Measurements from ENCODE around the gene THSD7A.
"Not testable (repeated sequence)": the region's sequence is repeated elsewhere in the genome, so short reads cannot be mapped to it uniquely, and the experiment has no call there.

The THSD7A gene

GRCh38 chr7:11457419-11457818 lies 374.6 kb downstream of the THSD7A start:
- DNase-seq (ENCODE audit: low read depth) = no peak

GRCh38 chr7:11456574-11456973 lies 375.4 kb downstream of the THSD7A start:
- DNase-seq (ENCODE audit: low read depth) = no peak

GRCh38 chr7:11452476-11452875 lies 379.5 kb downstream of the THSD7A start:
- no peak for DNase-seq (ENCODE audit: low read depth)

GRCh38 chr7:11450281-11450680 lies 381.7 kb downstream of the THSD7A start:
- no peak for DNase-seq (ENCODE audit: low read depth)

- no peak for DNase-seq (ENCODE audit: low read depth)
Observed at GRCh38 chr7:11449316-11449715, 382.7 kb downstream of the THSD7A start.

- no peak for DNase-seq (ENCODE audit: low read depth)
Observed at GRCh38 chr7:11448323-11448722, 383.7 kb downstream of the THSD7A start.

GRCh38 chr7:11447106-11447505 lies 384.9 kb downstream of the THSD7A start:
- no peak for DNase-seq (ENCODE audit: low read depth)

- not testable (repeated sequence) for DNase-seq (ENCODE audit: low read depth)
Observed at GRCh38 chr7:11443934-11444333, 388.1 kb downstream of the THSD7A start.

- no peak for DNase-seq (ENCODE audit: low read depth)
Observed at GRCh38 chr7:11437994-11438393, 394.0 kb downstream of the THSD7A start.

GRCh38 chr7:11436773-11437524 lies 395.0 kb downstream of the THSD7A start:
- DNase-seq (ENCODE audit: low read depth) = no peak

GRCh38 chr7:11436316-11436715 lies 395.7 kb downstream of the THSD7A start:
- DNase-seq (ENCODE audit: low read depth) = no peak

- no peak for DNase-seq (ENCODE audit: low read depth)
Observed at GRCh38 chr7:11434366-11434765, 397.6 kb downstream of the THSD7A start.

GRCh38 chr7:11430841-11431240 lies 401.2 kb downstream of the THSD7A start:
- no peak for DNase-seq (ENCODE audit: low read depth)

- DNase-seq (ENCODE audit: low read depth) = no peak
Observed at GRCh38 chr7:11430112-11430511, 401.9 kb downstream of the THSD7A start.

GRCh38 chr7:11428877-11429581 lies 403.0 kb downstream of the THSD7A start:
- DNase-seq (ENCODE audit: low read depth) = no peak

- DNase-seq (ENCODE audit: low read depth) = no peak
Observed at GRCh38 chr7:11427686-11428273, 404.2 kb downstream of the THSD7A start.

- DNase-seq (ENCODE audit: low read depth) = no peak
Observed at GRCh38 chr7:11424006-11424405, 408.0 kb downstream of the THSD7A start.

- DNase-seq (ENCODE audit: low read depth) = no peak
Observed at GRCh38 chr7:11420049-11420448, 411.9 kb downstream of the THSD7A start.

- no peak for DNase-seq (ENCODE audit: low read depth)
Observed at GRCh38 chr7:11416641-11417458, 415.1 kb downstream of the THSD7A start.

- DNase-seq (ENCODE audit: low read depth) = no peak
Observed at GRCh38 chr7:11415101-11415500, 416.9 kb downstream of the THSD7A start.

GRCh38 chr7:11413901-11414300 lies 418.1 kb downstream of the THSD7A start:
- DNase-seq (ENCODE audit: low read depth) = no peak

- no peak for DNase-seq (ENCODE audit: low read depth)
Observed at GRCh38 chr7:11412036-11412435, 420.0 kb downstream of the THSD7A start.

Data from activated T-helper 9 cell treated with anti-CD3 and anti-CD28 coated beads, Interleukin-2, amount 50 U/mL, for 16 hours (primary cell).